HG02973 (cell line): ENCODE results near the gene DYRK1A.
"Not testable (repeated sequence)": the region's sequence is repeated elsewhere in the genome, so short reads cannot be mapped to it uniquely, and the experiment has no call there.

Experiments
- ATAC-seq: cut with Tn5 transposase; IDR thresholded peaks from one replicate; pipeline ENCODE4 v1.9.1; 2021; ENCODE audit warnings: moderate library complexity; ENCODE audit not compliant: unreplicated experiment

Gene DYRK1A

GRCh38 chr21:37366482-37367316, at the start of gene DYRK1A:
DYRK1A (plus strand) TSS chr21:37366773; CDS start chr21:37420375, 53,602 bp downstream.
- ATAC-seq = peak; percentile 50

GRCh38 chr21:37319551-37319950, 47.0 kb upstream of the DYRK1A start:
- no peak for ATAC-seq

- no peak for ATAC-seq
Observed at GRCh38 chr21:37322084-37322483, 44.5 kb upstream of the DYRK1A start.

- no peak for ATAC-seq
Observed at GRCh38 chr21:37324558-37324957, 42.0 kb upstream of the DYRK1A start.

- not testable (repeated sequence) for ATAC-seq
Observed at GRCh38 chr21:37328147-37328546, 38.4 kb upstream of the DYRK1A start.

GRCh38 chr21:37331411-37331810, 35.2 kb upstream of the DYRK1A start:
- ATAC-seq = no peak

GRCh38 chr21:37335053-37335452, 31.5 kb upstream of the DYRK1A start:
- no peak for ATAC-seq

GRCh38 chr21:37337179-37337578, 29.4 kb upstream of the DYRK1A start:
- ATAC-seq = no peak

- no peak for ATAC-seq
Observed at GRCh38 chr21:37337831-37338230, 28.7 kb upstream of the DYRK1A start.

- no peak for ATAC-seq
Observed at GRCh38 chr21:37338671-37339551, 27.7 kb upstream of the DYRK1A start.

GRCh38 chr21:37339552-37339939, 27.0 kb upstream of the DYRK1A start:
- no peak for ATAC-seq

GRCh38 chr21:37341254-37341960, 25.2 kb upstream of the DYRK1A start:
- no peak for ATAC-seq

GRCh38 chr21:37342046-37342632, 24.4 kb upstream of the DYRK1A start:
- no peak for ATAC-seq

GRCh38 chr21:37346841-37347430, 19.6 kb upstream of the DYRK1A start:
- ATAC-seq = no peak

- no peak for ATAC-seq
Observed at GRCh38 chr21:37348664-37349063, 17.9 kb upstream of the DYRK1A start.

GRCh38 chr21:37350472-37350871, 16.1 kb upstream of the DYRK1A start:
- no peak for ATAC-seq

- ATAC-seq = no peak
Observed at GRCh38 chr21:37356706-37357105, 9.9 kb upstream of the DYRK1A start.

GRCh38 chr21:37357691-37358090, 8.9 kb upstream of the DYRK1A start:
- ATAC-seq = no peak

- no peak for ATAC-seq
Observed at GRCh38 chr21:37358397-37358796, 8.2 kb upstream of the DYRK1A start.

- no peak for ATAC-seq
Observed at GRCh38 chr21:37363936-37364335, 2.6 kb upstream of the DYRK1A start.
